Measurements from ENCODE around the gene RNF121.

RNF121 gene

GRCh38 chr11:71991494-71991893, 62.6 kb downstream of the RNF121 start:
- DNase-seq, result no peak

GRCh38 chr11:71992136-71992730, 63.4 kb downstream of the RNF121 start:
- DNase-seq, result no peak

GRCh38 chr11:71994786-71995185, 65.9 kb downstream of the RNF121 start:
- no peak for DNase-seq

GRCh38 chr11:71995726-71996291, 67.0 kb downstream of the RNF121 start:
- DNase-seq, result no peak

GRCh38 chr11:71996517-71996916, 67.7 kb downstream of the RNF121 start:
- no peak for DNase-seq

GRCh38 chr11:71996946-71997345, 68.1 kb downstream of the RNF121 start:
- no peak for DNase-seq

GRCh38 chr11:71997594-71997993, 68.7 kb downstream of the RNF121 start:
- DNase-seq, result no peak

GRCh38 chr11:71998061-71998460, 69.2 kb downstream of the RNF121 start:
- DNase-seq, result no peak

GRCh38 chr11:71998649-71999310, 69.9 kb downstream of the RNF121 start, which contains the start of gene IL18BP:
Gene IL18BP, plus strand, starts transcription at chr11:71998909. Its CDS starts 1,076 bp downstream, at chr11:71999985.
- DNase-seq, result no peak

GRCh38 chr11:71999362-71999761, 70.5 kb downstream of the RNF121 start:
- no peak for DNase-seq

- DNase-seq, result no peak
These were observed 71.0 kb downstream of the RNF121 start for GRCh38 chr11:71999798-72000197.

GRCh38 chr11:72000202-72000867, 71.5 kb downstream of the RNF121 start:
- DNase-seq, result no peak

- DNase-seq, result no peak
These were observed 72.4 kb downstream of the RNF121 start for GRCh38 chr11:72001285-72001684.

- no peak for DNase-seq
These were observed 73.2 kb downstream of the RNF121 start for GRCh38 chr11:72001834-72002591.

GRCh38 chr11:72002841-72003775, 74.3 kb downstream of the RNF121 start:
- DNase-seq, result no peak

GRCh38 chr11:72003776-72004171, 74.9 kb downstream of the RNF121 start:
- DNase-seq, result no peak

- DNase-seq, result no peak
These were observed 75.9 kb downstream of the RNF121 start for GRCh38 chr11:72004515-72005346.

- no peak for DNase-seq
These were observed 76.8 kb downstream of the RNF121 start for GRCh38 chr11:72005347-72006260.

- no peak for DNase-seq
These were observed 77.7 kb downstream of the RNF121 start for GRCh38 chr11:72006309-72007088.

Data from NCI-H1436 treated with DMSO at 0.1 percent for 48 hours (cell line).